K562 (cell line): Measurements from ENCODE around the gene MFSD11. TPM values are rescaled to one million over a fixed set of nuclear protein-coding genes. Genes with fewer than 3 reads are reported as not detected.
"Not testable (repeated sequence)": the region's sequence is repeated elsewhere in the genome, so short reads cannot be mapped to it uniquely, and the experiment has no call there.

Source experiments
- ATAC-seq: fragments of 200-7000 bp; cut with Tn5 transposase; 3 replicates; pipeline ENCODE4 v1.9.1; 2020; ENCODE audit warnings: moderate library complexity
- BruUV-seq: library from RNA; stranded (reverse); fragments of 400-500 nt; replicated peaks from 2 replicates; lab custom pipeline; 2021; lab: Mats Ljungman, UMichigan
- CTCF ChIA-PET: fragments of 300-600 bp; formaldehyde crosslinking; extraction: SDS; loops from one replicate; lab custom pipeline; 2021; ENCODE audit warnings: low intra/inter-chr PET ratio; lab: Yijun Ruan, JAX
- POLR2A ChIA-PET: fragments of 300-600, 350-650 bp; sonication (Branson Sonifier 250); formaldehyde crosslinking; extraction: SDS; loops from one replicate; lab custom pipeline; 2021; ENCODE audit warnings: antibody characterized with exemption, inconsistent platforms; lab: Yijun Ruan, JAX
- DNase-seq, 4 experiments: peaks; one replicate each; pipeline versions ENCODE4 v3.0.0 to v3.0.0-alpha.2; 2011 to 2018; ENCODE audit warnings: low spot score in 3 of 4, mixed read lengths in 3 of 4; ENCODE audit errors: extremely low read depth in 1 of 4
- FAIRE-seq: peaks from 2 replicates; lab custom pipeline; 2011; peaks lifted over from hg19 to GRCh38; lab: Jason Lieb, UNC
- H2AFZ ChIP-seq: 2 replicates; pipeline ENCODE4 v1.6.0; 2011; ENCODE audit warnings: low read depth, low read length, control low read depth, inconsistent platforms
- H3K27ac ChIP-seq: fragments of 200-600 bp; 3 replicates; pipeline ENCODE4 v1.8.0; 2011; ENCODE audit warnings: low read depth, mild to moderate bottlenecking, control low read depth, inconsistent platforms, low read length, moderate library complexity, mixed read lengths; ENCODE audit errors: extremely low read depth
- H3K27me3 ChIP-seq, 2 experiments: fragments of 300-600 bp in 1 of 2; 2 replicates in 1 of 2; 3 replicates in 1 of 2; pipeline versions ENCODE4 v1.6.0 to v1.8.0; 2011; ENCODE audit warnings: inconsistent platforms in 2 of 2, low read length in 2 of 2, mild to moderate bottlenecking in 1 of 2, mixed read lengths in 1 of 2, moderate library complexity in 1 of 2; ENCODE audit not compliant: control insufficient read depth in 2 of 2, insufficient read depth in 2 of 2
- H3K36me3 ChIP-seq: fragments of 300-600 bp; 3 replicates; pipeline ENCODE4 v1.8.0; 2011; ENCODE audit warnings: mild to moderate bottlenecking, low read length, inconsistent platforms; ENCODE audit not compliant: control insufficient read depth, insufficient read depth
- H3K4me1 ChIP-seq, 2 experiments: fragments of 200-600 bp in 1 of 2; replicated peaks in 1 of 2; 2 replicates in 1 of 2; 3 replicates in 1 of 2; pipeline versions ENCODE4 v1.5.1 to v1.8.0; 2011; ENCODE audit warnings: inconsistent platforms in 2 of 2, low read length in 2 of 2, mild to moderate bottlenecking in 1 of 2, mixed read lengths in 1 of 2, moderate library complexity in 1 of 2; ENCODE audit not compliant: control insufficient read depth in 2 of 2, insufficient read depth in 2 of 2
- H3K4me2 ChIP-seq: 2 replicates; pipeline ENCODE4 v1.6.1; 2011; ENCODE audit warnings: low read length, control low read depth, inconsistent platforms, mixed read lengths; ENCODE audit not compliant: insufficient read depth
- H3K4me3 ChIP-seq: fragments of 200-600 bp; sonication (generic), shearing (Covaris generic); 2 replicates; pipeline ENCODE4 v1.5.1; 2016; ENCODE audit warnings: control low read depth, inconsistent platforms
- H3K79me2 ChIP-seq: fragments of 200-600 bp; 3 replicates; pipeline ENCODE4 v1.8.0; 2011; ENCODE audit warnings: low read length, inconsistent platforms; ENCODE audit not compliant: control insufficient read depth, insufficient read depth
- H3K9ac ChIP-seq, 2 experiments: 2 replicates each; pipeline versions ENCODE4 v1.6.0 to v1.6.1; 2011; ENCODE audit warnings: low read depth in 2 of 2, low read length in 2 of 2, control low read depth in 1 of 2, inconsistent platforms in 1 of 2, mild to moderate bottlenecking in 1 of 2, mixed read lengths in 1 of 2; ENCODE audit not compliant: insufficient read depth in 1 of 2
- H3K9me1 ChIP-seq: one replicate; pipeline ENCODE4 v1.6.0; 2011; ENCODE audit warnings: inconsistent platforms, mild to moderate bottlenecking, low read length, moderate library complexity; ENCODE audit not compliant: control insufficient read depth, insufficient read depth
- H3K9me3 ChIP-seq: replicated peaks from 2 replicates; pipeline ENCODE4 v1.5.1; 2011; ENCODE audit warnings: low read depth, low read length, inconsistent platforms; ENCODE audit not compliant: control insufficient read depth, insufficient read depth
- H4K20me1 ChIP-seq: replicated peaks from 2 replicates; pipeline ENCODE4 v1.6.1; 2011; ENCODE audit warnings: low read length, inconsistent platforms, mixed read lengths; ENCODE audit not compliant: control insufficient read depth, insufficient read depth
- BCOR ChIP-seq: fragments of 450-650 bp; IDR thresholded peaks from 2 replicates; pipeline ENCODE4 v1.6.1; 2016
- DPF2 ChIP-seq: fragments of 450-650 bp; IDR thresholded peaks from 2 replicates; pipeline ENCODE4 v1.6.1; 2016
- EGR1 ChIP-seq: fragments of 450-650 bp; conservative IDR thresholded peaks from 2 replicates; pipeline ENCODE4 v1.6.1; 2017; ENCODE audit warnings: mild to moderate bottlenecking
- EP400 ChIP-seq: fragments of 450-650 bp; IDR thresholded peaks from 2 replicates; pipeline ENCODE4 v1.6.1; 2017; ENCODE audit warnings: antibody characterized with exemption, mild to moderate bottlenecking, moderate library complexity
- HDAC2 ChIP-seq: fragments of 450-650 bp; IDR thresholded peaks from 2 replicates; pipeline ENCODE4 v1.6.1; 2016; ENCODE audit warnings: mild to moderate bottlenecking
- HLTF ChIP-seq: fragments of 450-650 bp; IDR thresholded peaks from 2 replicates; pipeline ENCODE4 v1.6.1; 2016
- L3MBTL2 ChIP-seq: fragments of 450-650 bp; IDR thresholded peaks from 2 replicates; pipeline ENCODE4 v1.6.1; 2016; ENCODE audit warnings: mild to moderate bottlenecking, moderate library complexity
- LARP7 ChIP-seq: fragments of 450-650 bp; IDR thresholded peaks from 2 replicates; pipeline ENCODE4 v1.6.1; 2016
- MEIS2 ChIP-seq: fragments of 450-650 bp; IDR thresholded peaks from 2 replicates; pipeline ENCODE4 v1.6.1; 2014; ENCODE audit warnings: mild to moderate bottlenecking; ENCODE audit not compliant: partially characterized antibody
- MGA ChIP-seq: fragments of 450-650 bp; IDR thresholded peaks from 2 replicates; pipeline ENCODE4 v1.6.1; 2016; ENCODE audit warnings: mild to moderate bottlenecking, moderate library complexity
- PHF21A ChIP-seq: fragments of 450-650 bp; IDR thresholded peaks from 2 replicates; pipeline ENCODE4 v1.6.1; 2017; ENCODE audit warnings: low read depth, borderline replicate concordance
- RB1 ChIP-seq: fragments of 450-650 bp; IDR thresholded peaks from 2 replicates; pipeline ENCODE4 v1.6.1; 2017; ENCODE audit warnings: low read depth, mild to moderate bottlenecking
- SMAD4 ChIP-seq: fragments of 250-450 bp; sonication (Bioruptor Pico); conservative IDR thresholded peaks from 2 replicates; pipeline ENCODE4 v1.8.0; 2021; ENCODE audit warnings: inconsistent platforms, mild to moderate bottlenecking, moderate library complexity
- WGBS: fragments of 100-300 bp; shearing (Covaris generic); methylation state at CpG from one replicate; pipeline ENCODE4 v1.1.6; 2016; ENCODE audit warnings: low coverage, mixed read lengths; ENCODE audit not compliant: insufficient coverage; ENCODE audit errors: missing lambda C conversion rate; 5-methylcytosine and 5-hydroxymethylcytosine counted together
- in situ Hi-C: fragments of 300-500 bp; cut with MboI; formaldehyde crosslinking; loops from 4 replicates; pipeline ENCODE4 v1.15.0; 2018; ENCODE audit warnings: inconsistent platforms, mixed read lengths
- intact Hi-C: fragments of 100-400 bp; cut with micrococcal nuclease; formaldehyde crosslinking; loops from 2 replicates; pipeline ENCODE4 v1.14.2; 2022
- polyA plus RNA-seq, 8 experiments: library from polyadenylated mRNA; depleted of rRNA in 4 of 8; stranded (reverse) in 5 of 8; unstranded in 3 of 8; fragments of >200 nt; fragmentation: Nextera tagmentation in 2 of 8; fragmentation: Illumina TruSeq in 1 of 8; extraction: Ambion mirVana in 2 of 8; extraction: Trizol in 1 of 8; gene quantifications; 2 replicates each; pipeline versions ENCODE4 v1.2.1 to v1.2.3, GENCODE V29; 2011 to 2014; ENCODE audit warnings: inconsistent platforms in 1 of 8, missing spikeins in 1 of 8
- total RNA-seq, 7 experiments: library from RNA; depleted of rRNA in 6 of 7; stranded (reverse); fragments of >200 nt in 6 of 7; fragmentation: Illumina TruSeq in 2 of 7; extraction: Trizol in 2 of 7; gene quantifications; 2 replicates each; pipeline versions ENCODE4 v1.2.1 to v1.2.3, GENCODE V29; 2011 to 2021; ENCODE audit warnings: low replicate concordance in 1 of 7

The MFSD11 gene
- total and polyA plus RNA-seq, 9 of the 15 experiments (the other 6 are each of a cell fraction or from before 2014, with no cell fraction given) = 14.4 to 24.5 (median 19.9) TPM

- WGBS = 8% methylated on average over 14 of the region's 17 CpGs
- Histone ChIP-seq H3K4me3 (peak overlapping the region; percentile 64), H3K27ac (peak overlapping the region; percentile 62; the same call in 2 of the 3 replicates), H3K4me1 (peaks cover 5 to 14% of the 10 kb centered on the region in 2 experiments; a peak in 4 of 5 replicates), H2AFZ (peak overlapping the region; percentile 51; the same call in 1 of the 2 replicates), H3K9ac (peak overlapping the region in 1 of 2 experiments; percentile 99; a peak in 2 of 4 replicates), H3K36me3 (peaks cover 48% of the 10 kb centered on the region), H4K20me1 (peaks cover 17% of the 10 kb centered on the region), H3K79me2 (peaks cover 57% of the 10 kb centered on the region), H3K4me2 (peak overlapping the region; percentile 88)
- H3K9me1 ChIP-seq, in situ Hi-C loops, H3K27me3 ChIP-seq, FAIRE-seq, BruUV-seq, intact Hi-C loops, CTCF ChIA-PET, H3K9me3 ChIP-seq, ATAC-seq: not testable (repeated sequence)
- POLR2A ChIA-PET = interaction anchor here (1.0 to 3.1 kb wide), 4 partner anchors 9 to 183 kb away, joined by 3 to 31 read pairs (median 3); no protein-coding TSS in a partner anchor
- TF ChIP-seq DPF2 = peak; percentile 59
- TF ChIP-seq MEIS2 = peak; percentile 54
- TF ChIP-seq RB1 = 0 out of 2 replicates have a peak, but pooled peaks have one; percentile 22
- TF ChIP-seq HLTF = 0 out of 2 replicates have a peak, but pooled peaks have one; percentile 30
- 0 out of 2 replicates have a peak, but pooled peaks have one; percentile 9 for TF ChIP-seq BCOR
- 0 out of 2 replicates have a peak, but pooled peaks have one; percentile 38 for TF ChIP-seq PHF21A
- TF ChIP-seq EGR1 = peak; percentile 94
- TF ChIP-seq SMAD4 (CRISPR knock-in tag) = 0 out of 2 replicates have a peak, but pooled peaks have one; percentile 19
- 0 out of 2 replicates have a peak, but pooled peaks have one; percentile 17 for TF ChIP-seq HDAC2
- TF ChIP-seq EP400 = peak; percentile 11; the same call in 1 of the 2 replicates
- 0 out of 2 replicates have a peak, but pooled peaks have one; percentile 24 for TF ChIP-seq MGA
- 0 out of 2 replicates have a peak, but pooled peaks have one; percentile 11 for TF ChIP-seq L3MBTL2
- 0 out of 2 replicates have a peak, but pooled peaks have one; percentile 45 for TF ChIP-seq LARP7
- peak in 1 of 4 experiments; percentile 25 for DNase-seq
Observed at GRCh38 chr17:76739568-76740115, 1.7 kb downstream of the MFSD11 start.
